Measurements from ENCODE around the gene CCDC60. TPM values are rescaled to one million over a fixed set of nuclear protein-coding genes. Genes with fewer than 3 reads are reported as not detected.

The CCDC60 gene
- total and polyA plus RNA-seq, 2 experiments from 2014 or later = not detected

DNA sequence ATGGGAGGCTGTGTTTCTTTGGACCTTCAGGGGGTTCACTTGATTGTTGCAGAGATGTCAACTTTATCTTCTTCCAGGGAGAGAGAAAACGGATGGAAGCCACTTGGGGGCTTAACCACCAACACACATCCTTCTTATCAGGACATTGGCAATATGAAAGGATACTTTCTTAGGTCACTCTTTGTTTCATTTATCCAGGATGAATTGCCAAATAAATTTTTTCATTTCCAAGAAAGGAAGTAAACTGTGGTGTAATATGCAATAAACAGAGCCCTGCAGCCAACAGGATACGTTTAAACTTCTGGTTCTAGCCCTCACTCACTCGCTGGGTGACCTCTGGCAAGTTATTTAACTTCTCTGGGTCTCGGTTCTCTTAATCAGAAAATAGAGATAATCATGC is 77.8 kb downstream of the CCDC60 start:
- in situ Hi-C loops (cut with MboI) = no loop called here
- WGBS, 2 experiments (ENCODE audit: low coverage in 1 of 2, low lambda C conversion rate in 2 of 2, missing lambda C conversion rate in 2 of 2) = 38 to 42% methylated on average over 4 of the region's 4 CpGs

GRCh38 chr12:119412811-119413794 is 78.6 kb downstream of the CCDC60 start:
- no peak overlapping the region for H2AFZ ChIP-seq
- TF ChIP-seq EZH2 (IDR thresholded peaks at IDR 0.05; ENCODE audit: insufficient read depth, poor library complexity, severe bottlenecking) = no peak
- TF ChIP-seq EZH2phosphoT487 (IDR thresholded peaks at IDR 0.05; ENCODE audit: insufficient read depth, low read depth) = no peak
- no peak overlapping the region for H3K4me2 ChIP-seq (ENCODE audit: unreplicated experiment)
- in situ Hi-C loops (cut with MboI) = no loop called here
- peak; percentile 58 for DNase-seq
- no peak overlapping the region for H3K4me3 ChIP-seq
- no peaks in the 10 kb centered on the region for H3K9me2 ChIP-seq (ENCODE audit: insufficient read depth)
- H3K4me1 ChIP-seq (ENCODE audit: insufficient read depth) = no peaks in the 10 kb centered on the region
- H3K36me3 ChIP-seq (ENCODE audit: low read depth) = no peaks in the 10 kb centered on the region
- H3K9me3 ChIP-seq (ENCODE audit: low read depth) = no peaks in the 10 kb centered on the region
- H3K27me3 ChIP-seq (replicated peaks; ENCODE audit: insufficient read depth) = no peaks in the 10 kb centered on the region
- no peak overlapping the region for H3K9ac ChIP-seq
- H3K79me2 ChIP-seq (ENCODE audit: insufficient read depth) = no peaks in the 10 kb centered on the region
- H4K20me1 ChIP-seq (ENCODE audit: insufficient read depth) = no peaks in the 10 kb centered on the region
- 12 to 14% methylated on average over 21 of the region's 21 CpGs for WGBS, 2 experiments (ENCODE audit: low coverage in 1 of 2, low lambda C conversion rate in 2 of 2, missing lambda C conversion rate in 2 of 2)
- no peak overlapping the region for H3K27ac ChIP-seq
- H3F3A ChIP-seq (ENCODE audit: insufficient read depth) = no peaks in the 10 kb centered on the region

More for the DNA sequence above, 77.8 kb downstream of the CCDC60 start:
- H2AFZ ChIP-seq = no peak overlapping the region
- no peaks in the 10 kb centered on the region for H3K9me2 ChIP-seq (ENCODE audit: insufficient read depth)
- H3K9me3 ChIP-seq (ENCODE audit: low read depth) = no peaks in the 10 kb centered on the region
- no peaks in the 10 kb centered on the region for H3K27me3 ChIP-seq (replicated peaks; ENCODE audit: insufficient read depth)
- no peaks in the 10 kb centered on the region for H4K20me1 ChIP-seq (ENCODE audit: insufficient read depth)
- no peaks in the 10 kb centered on the region for H3K36me3 ChIP-seq (ENCODE audit: low read depth)
- no peak overlapping the region for H3K4me2 ChIP-seq (ENCODE audit: unreplicated experiment)
- TF ChIP-seq EZH2phosphoT487 (IDR thresholded peaks at IDR 0.05; ENCODE audit: insufficient read depth, low read depth) (no peak), EZH2 (IDR thresholded peaks at IDR 0.05; ENCODE audit: insufficient read depth, poor library complexity, severe bottlenecking) (no peak)
- H3K4me1 ChIP-seq (ENCODE audit: insufficient read depth) = no peaks in the 10 kb centered on the region
- no peak overlapping the region for H3K9ac ChIP-seq
- no peaks in the 10 kb centered on the region for H3K79me2 ChIP-seq (ENCODE audit: insufficient read depth)
- no peak overlapping the region for H3K27ac ChIP-seq
- no peaks in the 10 kb centered on the region for H3F3A ChIP-seq (ENCODE audit: insufficient read depth)
- no peak for DNase-seq
- H3K4me3 ChIP-seq = no peak overlapping the region

GRCh38 chr12:119415714-119416113 is 81.2 kb downstream of the CCDC60 start:
- DNase-seq = no peak
- no peak for TF ChIP-seq EZH2phosphoT487 (IDR thresholded peaks at IDR 0.05; ENCODE audit: insufficient read depth, low read depth)
- no peak for TF ChIP-seq EZH2 (IDR thresholded peaks at IDR 0.05; ENCODE audit: insufficient read depth, poor library complexity, severe bottlenecking)
- Histone ChIP-seq H3K9me3 (ENCODE audit: low read depth) (no peaks in the 10 kb centered on the region), H3F3A (ENCODE audit: insufficient read depth) (no peaks in the 10 kb centered on the region), H3K27ac (no peak overlapping the region), H3K4me2 (ENCODE audit: unreplicated experiment) (no peak overlapping the region), H3K27me3 (replicated peaks; ENCODE audit: insufficient read depth) (no peaks in the 10 kb centered on the region), H3K79me2 (ENCODE audit: insufficient read depth) (no peaks in the 10 kb centered on the region), H3K9me2 (ENCODE audit: insufficient read depth) (no peaks in the 10 kb centered on the region), H2AFZ (no peak overlapping the region), H3K9ac (no peak overlapping the region), H3K4me3 (no peak overlapping the region), H3K36me3 (ENCODE audit: low read depth) (no peaks in the 10 kb centered on the region), H3K4me1 (ENCODE audit: insufficient read depth) (no peaks in the 10 kb centered on the region), H4K20me1 (ENCODE audit: insufficient read depth) (no peaks in the 10 kb centered on the region)
- in situ Hi-C loops (cut with MboI) = no loop called here
- 36 to 44% methylated on average over 3 of the region's 3 CpGs for WGBS, 2 experiments (ENCODE audit: low coverage in 1 of 2, low lambda C conversion rate in 2 of 2, missing lambda C conversion rate in 2 of 2)

DNA sequence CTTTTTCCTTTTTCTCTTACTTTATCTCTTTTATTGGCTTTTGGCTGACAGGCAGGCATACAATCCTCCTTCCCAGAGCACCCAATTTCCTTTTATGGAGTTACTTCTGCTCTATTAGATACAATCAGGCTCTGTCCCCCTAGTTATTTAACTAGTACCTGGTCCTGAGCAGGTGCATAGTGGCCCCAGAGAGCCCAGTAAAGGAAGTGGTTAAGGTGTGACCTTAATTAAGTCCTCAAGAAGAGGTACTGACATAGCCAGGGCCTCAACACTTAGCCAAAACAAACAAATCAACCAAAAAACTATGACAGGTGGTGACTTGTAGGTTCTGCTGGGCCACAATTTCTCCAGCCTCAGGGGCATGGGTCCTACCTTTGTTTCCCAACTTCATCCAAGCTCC is 82.9 kb downstream of the CCDC60 start:
- no peak overlapping the region for H2AFZ ChIP-seq
- H3K4me1 ChIP-seq (ENCODE audit: insufficient read depth) = no peaks in the 10 kb centered on the region
- no peaks in the 10 kb centered on the region for H3K9me2 ChIP-seq (ENCODE audit: insufficient read depth)
- no peaks in the 10 kb centered on the region for H3K79me2 ChIP-seq (ENCODE audit: insufficient read depth)
- H3K9me3 ChIP-seq (ENCODE audit: low read depth) = no peaks in the 10 kb centered on the region
- no peaks in the 10 kb centered on the region for H3F3A ChIP-seq (ENCODE audit: insufficient read depth)
- H3K27ac ChIP-seq = no peak overlapping the region
- H3K27me3 ChIP-seq (replicated peaks; ENCODE audit: insufficient read depth) = no peaks in the 10 kb centered on the region
- no peaks in the 10 kb centered on the region for H4K20me1 ChIP-seq (ENCODE audit: insufficient read depth)
- TF ChIP-seq EZH2phosphoT487 (IDR thresholded peaks at IDR 0.05; ENCODE audit: insufficient read depth, low read depth) (no peak), EZH2 (IDR thresholded peaks at IDR 0.05; ENCODE audit: insufficient read depth, poor library complexity, severe bottlenecking) (no peak)
- in situ Hi-C loops (cut with MboI) = no loop called here
- no peak overlapping the region for H3K4me2 ChIP-seq (ENCODE audit: unreplicated experiment)
- no peaks in the 10 kb centered on the region for H3K36me3 ChIP-seq (ENCODE audit: low read depth)
- no peak overlapping the region for H3K4me3 ChIP-seq
- no peak for DNase-seq
- H3K9ac ChIP-seq = no peak overlapping the region

Data from GM23248 (cell line).